SK-N-SH treated with all-trans-retinoic acid at 6 μM for 48 hours (cell line): ENCODE results near the gene TNIP1.

Experiments used
- ARNTL ChIP-seq: fragments of 450-650 bp; formaldehyde crosslinking; IDR thresholded peaks from 2 replicates; pipeline ENCODE4 v1.5.0; 2020; ENCODE audit warnings: low read depth, mild to moderate bottlenecking, moderate library complexity, borderline replicate concordance
- BACH2 ChIP-seq: fragments of 250-450 bp; sonication (Bioruptor Pico); IDR thresholded peaks from 2 replicates; pipeline ENCODE4 v1.9.0; 2021; ENCODE audit warnings: mild to moderate bottlenecking, borderline replicate concordance
- CSRNP3 ChIP-seq: fragments of 250-450 bp; sonication (Bioruptor Pico); IDR thresholded peaks from 2 replicates; pipeline ENCODE4 v1.5.1; 2021; ENCODE audit warnings: mild to moderate bottlenecking, moderate library complexity
- ESRRG ChIP-seq: fragments of 250-450 bp; sonication (Bioruptor Pico); IDR thresholded peaks from 2 replicates; pipeline ENCODE4 v1.6.1; 2021; ENCODE audit warnings: mild to moderate bottlenecking
- ISL1 ChIP-seq: fragments of 250-450 bp; sonication (Bioruptor Pico); IDR thresholded peaks from 2 replicates; pipeline ENCODE4 v2.1.2; 2022; ENCODE audit warnings: mild to moderate bottlenecking, moderate library complexity
- PATZ1 ChIP-seq: fragments of 250-450 bp; sonication (Bioruptor Pico); IDR thresholded peaks from 2 replicates; pipeline ENCODE4 v1.8.0; 2020; ENCODE audit warnings: mild to moderate bottlenecking, moderate library complexity, borderline replicate concordance
- SNAI2 ChIP-seq: fragments of 250-450 bp; sonication (Bioruptor Pico); IDR thresholded peaks from 2 replicates; pipeline ENCODE4 v1.5.0; 2020; ENCODE audit warnings: mild to moderate bottlenecking, moderate library complexity
- TCF4 ChIP-seq: fragments of 250-450 bp; sonication (Bioruptor Pico); IDR thresholded peaks from 2 replicates; pipeline ENCODE4 v1.8.0; 2021; ENCODE audit warnings: mild to moderate bottlenecking, moderate library complexity, borderline replicate concordance
- ZFP3 ChIP-seq: fragments of 250-450 bp; sonication (Bioruptor Pico); IDR thresholded peaks from 2 replicates; pipeline ENCODE4 v1.5.0; 2020; ENCODE audit warnings: mild to moderate bottlenecking, moderate library complexity
- ZFP30 ChIP-seq: fragments of 450-650 bp; formaldehyde crosslinking; IDR thresholded peaks from 2 replicates; pipeline ENCODE4 v1.5.0; 2022; ENCODE audit warnings: mild to moderate bottlenecking, moderate library complexity
- ZNF565 ChIP-seq: fragments of 450-650 bp; formaldehyde crosslinking; conservative IDR thresholded peaks from 2 replicates; pipeline ENCODE4 v1.5.0; 2020; ENCODE audit warnings: low read depth, mild to moderate bottlenecking, moderate library complexity
- TF ChIP-seq, protein P1 (sequence below): fragments of 250-450 bp; sonication (Bioruptor Pico); IDR thresholded peaks from 2 replicates; pipeline ENCODE4 v1.5.1; 2020; ENCODE audit warnings: low read depth, mild to moderate bottlenecking, moderate library complexity

DNA sequence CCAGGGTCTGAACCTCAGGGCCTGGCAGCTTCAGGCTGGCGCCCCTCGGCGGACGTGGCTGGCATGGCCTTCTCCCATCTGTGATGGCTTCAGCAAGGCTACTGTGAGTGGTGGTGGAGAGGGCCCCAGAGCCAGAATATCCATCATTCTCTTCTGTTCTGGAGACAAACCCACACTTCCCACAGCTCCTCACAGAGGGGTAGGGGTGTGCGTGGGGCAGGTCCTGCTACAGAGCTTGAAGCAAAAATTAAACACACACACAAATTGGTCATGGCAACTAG lies 50.8 kb downstream of the TNIP1 start:
- no peak for TF ChIP-seq ZFP3 (CRISPR knock-in tag)
- no peak for TF ChIP-seq ZFP30 (CRISPR knock-in tag)
- TF ChIP-seq ZNF565 (CRISPR knock-in tag): no peak
- no peak for TF ChIP-seq TCF4 (CRISPR knock-in tag)
- TF ChIP-seq ARNTL (CRISPR knock-in tag): no peak
- TF ChIP-seq PATZ1 (CRISPR knock-in tag): no peak
- TF ChIP-seq ISL1 (CRISPR knock-in tag): no peak
- TF ChIP-seq ESRRG (CRISPR knock-in tag): no peak
- TF ChIP-seq SNAI2 (CRISPR knock-in tag): no peak
- TF ChIP-seq BACH2: no peak
- TF ChIP-seq, protein P1, sequence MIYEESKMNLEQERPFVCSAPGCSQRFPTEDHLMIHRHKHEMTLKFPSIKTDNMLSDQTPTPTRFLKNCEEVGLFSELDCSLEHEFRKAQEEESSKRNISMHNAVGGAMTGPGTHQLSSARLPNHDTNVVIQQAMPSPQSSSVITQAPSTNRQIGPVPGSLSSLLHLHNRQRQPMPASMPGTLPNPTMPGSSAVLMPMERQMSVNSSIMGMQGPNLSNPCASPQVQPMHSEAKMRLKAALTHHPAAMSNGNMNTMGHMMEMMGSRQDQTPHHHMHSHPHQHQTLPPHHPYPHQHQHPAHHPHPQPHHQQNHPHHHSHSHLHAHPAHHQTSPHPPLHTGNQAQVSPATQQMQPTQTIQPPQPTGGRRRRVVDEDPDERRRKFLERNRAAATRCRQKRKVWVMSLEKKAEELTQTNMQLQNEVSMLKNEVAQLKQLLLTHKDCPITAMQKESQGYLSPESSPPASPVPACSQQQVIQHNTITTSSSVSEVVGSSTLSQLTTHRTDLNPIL: no peak
- no peak for TF ChIP-seq CSRNP3 (CRISPR knock-in tag)
